ENCODE results near the gene MED27. TPM values are rescaled to one million over a fixed set of nuclear protein-coding genes. Genes with fewer than 3 reads are reported as not detected.

MED27 gene
- total RNA-seq, 2 donors from 2014 or later, result 29.8 to 37.0 TPM

DNA sequence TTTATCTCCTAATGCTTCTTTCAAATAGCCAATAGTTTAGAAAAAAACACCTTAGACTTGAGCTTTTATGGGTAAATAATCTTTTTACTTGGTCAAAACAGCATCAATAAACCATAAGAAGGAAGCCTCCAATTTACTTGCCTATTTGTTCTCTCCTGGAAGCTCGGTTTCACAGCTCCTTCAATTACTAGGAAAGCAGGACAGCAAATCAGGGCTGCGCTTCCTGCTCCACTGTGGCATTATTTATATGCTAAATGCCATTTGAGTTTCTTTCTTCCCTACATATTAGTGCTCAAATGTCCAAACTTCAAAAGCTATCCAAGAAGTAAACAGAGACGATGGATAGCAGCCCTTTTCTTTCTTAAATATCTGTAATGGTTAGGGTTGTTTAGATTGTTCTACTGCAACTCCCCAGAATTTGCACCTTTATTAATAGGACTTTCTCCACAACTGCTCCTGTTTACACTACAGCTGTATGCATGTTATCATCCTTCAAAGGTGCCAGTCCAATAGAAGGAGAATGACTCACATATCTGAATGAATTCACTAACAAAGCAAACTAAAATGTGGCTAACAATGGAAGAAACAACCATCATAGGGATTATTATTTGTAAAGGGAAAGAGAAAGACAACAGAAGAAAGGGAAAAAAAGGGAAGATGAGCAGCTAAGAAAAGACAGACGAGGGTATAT is 58.7 kb downstream of the MED27 start:
- no peaks in the 10 kb centered on the region for H3K36me3 ChIP-seq (ENCODE audit: control insufficient read depth, insufficient read depth, low read length)
- H3K27ac ChIP-seq (ENCODE audit: low read depth, low read length), result no peak overlapping the region
- Mint-ChIP-seq H3K36me3 (ENCODE audit: low read depth) (no peaks in the 10 kb centered on the region), H3K27me3 (ENCODE audit: insufficient read depth) (no peaks in the 10 kb centered on the region), H3K27ac (no peak overlapping the region), H3K4me1 (peaks cover 38% of the 10 kb centered on the region), H3K9me3 (no peaks in the 10 kb centered on the region), H3K4me3 (no peak overlapping the region)
- peaks cover 14% of the 10 kb centered on the region for H3K9me3 ChIP-seq (ENCODE audit: control insufficient read depth, low read length)
- WGBS, 2 experiments (ENCODE audit: insufficient coverage in 1 of 2, insufficient read length in 1 of 2), result 58 to 72% methylated on average over 2 to 4 of the region's 4 CpGs
- TF ChIP-seq, protein P1, sequence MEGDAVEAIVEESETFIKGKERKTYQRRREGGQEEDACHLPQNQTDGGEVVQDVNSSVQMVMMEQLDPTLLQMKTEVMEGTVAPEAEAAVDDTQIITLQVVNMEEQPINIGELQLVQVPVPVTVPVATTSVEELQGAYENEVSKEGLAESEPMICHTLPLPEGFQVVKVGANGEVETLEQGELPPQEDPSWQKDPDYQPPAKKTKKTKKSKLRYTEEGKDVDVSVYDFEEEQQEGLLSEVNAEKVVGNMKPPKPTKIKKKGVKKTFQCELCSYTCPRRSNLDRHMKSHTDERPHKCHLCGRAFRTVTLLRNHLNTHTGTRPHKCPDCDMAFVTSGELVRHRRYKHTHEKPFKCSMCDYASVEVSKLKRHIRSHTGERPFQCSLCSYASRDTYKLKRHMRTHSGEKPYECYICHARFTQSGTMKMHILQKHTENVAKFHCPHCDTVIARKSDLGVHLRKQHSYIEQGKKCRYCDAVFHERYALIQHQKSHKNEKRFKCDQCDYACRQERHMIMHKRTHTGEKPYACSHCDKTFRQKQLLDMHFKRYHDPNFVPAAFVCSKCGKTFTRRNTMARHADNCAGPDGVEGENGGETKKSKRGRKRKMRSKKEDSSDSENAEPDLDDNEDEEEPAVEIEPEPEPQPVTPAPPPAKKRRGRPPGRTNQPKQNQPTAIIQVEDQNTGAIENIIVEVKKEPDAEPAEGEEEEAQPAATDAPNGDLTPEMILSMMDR (conservative IDR thresholded peaks at IDR 0.05), result no peak
- H3K4me3 ChIP-seq (ENCODE audit: low read length), result peak overlapping the region; percentile 51
- peaks cover 8% of the 10 kb centered on the region for H3K4me1 ChIP-seq (ENCODE audit: control insufficient read depth, insufficient read depth, low read length)
- H3K27me3 ChIP-seq (ENCODE audit: control insufficient read depth, insufficient read depth, low read length, poor library complexity, severe bottlenecking), result no peaks in the 10 kb centered on the region
- DNase-seq, result no peak
- H3K9ac ChIP-seq (ENCODE audit: extremely low read depth, low read length, poor library complexity, severe bottlenecking), result no peak overlapping the region

GRCh38 chr9:132020272-132020671 is 59.4 kb downstream of the MED27 start:
- Histone ChIP-seq H3K4me1 (ENCODE audit: control insufficient read depth, insufficient read depth, low read length) (peaks cover 8% of the 10 kb centered on the region), H3K9ac (ENCODE audit: extremely low read depth, low read length, poor library complexity, severe bottlenecking) (no peak overlapping the region), H3K4me3 (ENCODE audit: low read length) (peak overlapping the region; percentile 51), H3K27me3 (ENCODE audit: control insufficient read depth, insufficient read depth, low read length, poor library complexity, severe bottlenecking) (no peaks in the 10 kb centered on the region), H3K36me3 (ENCODE audit: control insufficient read depth, insufficient read depth, low read length) (no peaks in the 10 kb centered on the region), H3K27ac (ENCODE audit: low read depth, low read length) (no peak overlapping the region), H3K9me3 (ENCODE audit: control insufficient read depth, low read length) (peaks cover 14% of the 10 kb centered on the region)
- TF ChIP-seq, protein P1 (conservative IDR thresholded peaks at IDR 0.05), result no peak
- Mint-ChIP-seq H3K4me3 (no peak overlapping the region), H3K27me3 (ENCODE audit: insufficient read depth) (no peaks in the 10 kb centered on the region), H3K36me3 (ENCODE audit: low read depth) (no peaks in the 10 kb centered on the region), H3K27ac (no peak overlapping the region), H3K4me1 (peaks cover 38% of the 10 kb centered on the region), H3K9me3 (no peaks in the 10 kb centered on the region)
- no peak for DNase-seq
- 95% methylated on average over 2 of the region's 2 CpGs; no CpG with 5 or more reads in 1 of the 2 experiments for WGBS, 2 experiments (ENCODE audit: insufficient coverage in 1 of 2, insufficient read length in 1 of 2)

- peaks cover 36% of the 10 kb centered on the region for H3K4me1 Mint-ChIP-seq
- H3K4me3 Mint-ChIP-seq, result no peak overlapping the region
- TF ChIP-seq, protein P1 (conservative IDR thresholded peaks at IDR 0.05), result no peak
- no peaks in the 10 kb centered on the region for H3K27me3 ChIP-seq (ENCODE audit: control insufficient read depth, insufficient read depth, low read length, poor library complexity, severe bottlenecking)
- H3K27me3 Mint-ChIP-seq (ENCODE audit: insufficient read depth), result no peaks in the 10 kb centered on the region
- H3K9me3 ChIP-seq (ENCODE audit: control insufficient read depth, low read length), result peaks cover 14% of the 10 kb centered on the region
- H3K4me1 ChIP-seq (ENCODE audit: control insufficient read depth, insufficient read depth, low read length), result peaks cover 8% of the 10 kb centered on the region
- no peak overlapping the region for H3K4me3 ChIP-seq (ENCODE audit: low read length)
- no peaks in the 10 kb centered on the region for H3K36me3 ChIP-seq (ENCODE audit: control insufficient read depth, insufficient read depth, low read length)
- no peak overlapping the region for H3K27ac Mint-ChIP-seq
- no peaks in the 10 kb centered on the region for H3K36me3 Mint-ChIP-seq (ENCODE audit: low read depth)
- DNase-seq, result peak; percentile 39
- no peak overlapping the region for H3K9ac ChIP-seq (ENCODE audit: extremely low read depth, low read length, poor library complexity, severe bottlenecking)
- no peaks in the 10 kb centered on the region for H3K9me3 Mint-ChIP-seq
- H3K27ac ChIP-seq (ENCODE audit: low read depth, low read length), result no peak overlapping the region
- WGBS, 2 experiments (ENCODE audit: insufficient coverage in 1 of 2, insufficient read length in 1 of 2), result 88 to 97% methylated on average over 3 to 7 of the region's 7 CpGs
Measured at GRCh38 chr9:132019702-132020101, 60.0 kb downstream of the MED27 start.

All from endodermal cell (in vitro differentiated cells).